ENCODE data around the gene HAAO.

Gene HAAO

GRCh38 chr2:42767080-42767898 lies 25.1 kb downstream of the HAAO start:
- DNase-seq = peak; percentile 47

DNA sequence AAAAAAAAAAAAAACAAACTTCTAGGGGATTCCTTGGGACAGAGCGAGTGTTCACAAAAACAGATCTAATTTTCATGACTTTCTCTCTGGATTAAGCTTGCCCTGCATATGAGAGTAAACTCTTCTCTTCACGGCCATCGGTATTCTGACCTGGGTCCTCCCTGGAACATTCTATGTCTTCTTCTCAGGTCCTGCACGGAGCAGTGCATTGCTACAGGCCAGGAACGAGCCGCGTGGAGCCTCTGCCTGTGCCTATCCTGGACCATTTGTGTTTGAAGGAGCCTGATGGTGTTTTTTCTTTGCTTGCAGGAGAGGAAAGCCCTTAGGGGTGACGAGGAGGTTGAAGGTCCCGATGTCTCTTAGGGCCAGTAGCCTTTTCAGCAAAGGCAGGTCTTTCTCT lies 26.7 kb downstream of the HAAO start:
- no peak for DNase-seq

DNA sequence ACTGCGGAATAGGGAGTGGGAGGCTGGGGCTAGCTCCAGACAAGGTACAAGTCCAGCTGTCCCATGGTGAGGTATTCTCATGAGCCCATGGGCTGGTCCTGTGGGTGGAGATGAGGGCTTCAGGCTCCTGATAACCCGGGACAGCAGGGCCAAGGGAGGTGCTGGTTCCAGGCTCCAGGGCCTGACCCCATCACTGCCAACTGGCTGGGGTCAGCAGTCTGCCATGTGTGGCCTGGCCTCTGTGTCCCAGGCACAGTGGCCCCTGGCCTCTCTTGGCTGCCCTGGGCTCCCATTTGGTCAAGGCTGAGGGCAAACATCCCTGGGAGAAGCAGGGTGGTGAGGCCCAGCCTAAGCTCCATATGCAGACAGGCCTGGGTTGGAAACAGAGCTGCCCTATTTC lies 27.5 kb downstream of the HAAO start:
- no peak for DNase-seq

DNA sequence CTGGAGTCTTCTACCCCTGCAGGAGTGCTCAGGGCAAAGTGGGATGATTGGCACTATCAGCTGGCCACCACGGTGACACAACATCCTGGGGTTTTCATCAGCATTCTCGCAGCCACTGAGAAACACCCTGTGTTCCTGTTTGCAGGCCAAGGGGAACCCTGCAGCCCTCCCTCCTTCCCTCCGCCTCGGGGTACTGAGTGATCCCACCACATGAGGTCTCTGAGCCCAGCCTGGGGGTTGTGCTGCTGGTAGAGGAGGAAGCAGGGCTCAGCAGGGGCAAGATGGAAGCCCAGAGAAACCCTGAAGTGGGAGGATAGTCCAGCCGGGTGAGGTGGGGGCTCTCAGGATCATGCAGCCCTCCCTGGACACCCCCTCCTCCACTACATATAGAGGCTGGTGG lies 28.3 kb downstream of the HAAO start, which contains the start of gene OXER1:
TSS of gene OXER1 (minus strand) at position 40 of the 400 bp plus-strand sequence. CDS start 73 bp downstream, outside the sequence.
- DNase-seq = peak; percentile 43

- DNase-seq = no peak
Measured at GRCh38 chr2:42762823-42763804, 29.3 kb downstream of the HAAO start.

DNA sequence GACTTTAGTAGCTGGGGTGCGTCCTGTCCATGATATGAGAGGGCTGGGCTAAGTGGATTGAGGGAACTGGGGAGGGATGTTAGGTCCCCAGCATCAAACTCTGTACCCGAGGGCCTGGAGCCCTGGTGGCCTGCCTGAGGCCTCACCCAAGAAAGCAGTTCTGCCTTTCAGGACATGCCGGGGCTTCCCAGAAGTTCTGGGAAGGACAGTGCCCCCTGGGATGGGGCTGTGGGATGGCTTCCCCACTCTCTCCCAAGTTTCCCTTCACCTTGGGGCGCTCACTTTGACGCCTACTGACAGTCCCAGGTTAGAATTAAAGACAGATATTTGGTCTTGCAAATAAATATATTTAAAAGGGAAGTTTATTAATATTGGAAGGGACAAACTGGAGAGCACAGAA lies 30.2 kb downstream of the HAAO start:
- no peak for DNase-seq

- no peak for DNase-seq
Measured at GRCh38 chr2:42761554-42761953, 30.8 kb downstream of the HAAO start.

DNA sequence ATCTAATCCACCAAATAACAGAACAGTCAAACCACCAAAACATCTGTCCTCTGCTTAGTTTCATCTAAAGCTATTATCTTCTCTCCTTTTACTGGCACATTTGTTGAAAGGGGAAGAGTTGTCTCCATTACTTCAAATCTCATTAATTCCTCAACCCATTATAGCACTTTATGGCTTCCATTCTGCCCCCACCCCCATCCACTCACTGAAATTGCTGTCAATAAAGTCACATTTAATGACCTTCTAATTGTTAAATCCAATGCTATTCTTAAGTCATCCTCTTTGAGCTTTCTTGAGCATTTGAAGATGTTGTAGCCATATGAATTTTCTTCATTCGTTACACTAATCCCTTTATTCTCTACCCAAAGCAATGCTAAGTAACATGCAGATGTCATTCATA lies 33.6 kb downstream of the HAAO start:
- DNase-seq = no peak

GRCh38 chr2:42757981-42758740 lies 34.2 kb downstream of the HAAO start:
- DNase-seq = no peak

GRCh38 chr2:42756966-42757513 lies 35.3 kb downstream of the HAAO start:
- DNase-seq = peak; percentile 63

GRCh38 chr2:42756150-42756775 lies 36.1 kb downstream of the HAAO start:
- peak; percentile 48 for DNase-seq

DNA sequence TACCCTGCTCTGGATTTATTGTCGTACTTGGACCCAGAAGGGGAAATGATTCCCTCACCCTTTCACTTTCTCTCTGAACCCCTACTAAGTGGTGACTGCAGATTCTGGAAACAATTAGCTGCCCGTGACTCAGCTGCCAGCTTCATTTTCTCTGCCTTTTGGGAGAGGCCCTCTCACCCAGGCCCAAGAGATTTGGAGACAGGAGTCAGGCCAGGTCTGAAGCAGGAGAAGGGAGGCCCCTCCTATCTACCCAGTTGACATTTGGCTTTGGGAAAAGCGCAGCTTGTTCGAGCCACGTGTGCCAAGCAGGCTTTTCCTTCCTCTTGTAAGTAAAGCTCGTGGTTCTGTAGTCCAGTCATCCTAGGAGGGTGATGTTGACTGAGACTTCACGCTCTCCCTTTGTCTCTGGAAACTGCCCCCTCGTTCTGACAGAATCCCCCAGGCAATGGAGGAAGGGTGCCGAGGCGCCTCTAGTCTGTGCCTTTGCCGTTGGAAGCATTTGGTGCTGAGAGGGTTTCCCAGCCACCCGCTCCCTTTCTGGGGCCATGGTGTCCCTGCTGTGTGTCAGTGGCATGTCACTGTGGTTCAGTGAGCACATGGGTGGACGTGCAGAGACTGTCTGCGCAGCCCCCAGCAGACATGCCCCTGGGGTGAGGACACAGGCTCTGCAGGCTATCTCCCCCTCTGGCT lies 37.0 kb downstream of the HAAO start:
- peak; percentile 53 for DNase-seq

- DNase-seq = peak; percentile 48
Measured at GRCh38 chr2:42754776-42755140, 37.6 kb downstream of the HAAO start.

- DNase-seq = peak; percentile 55
Measured at GRCh38 chr2:42754021-42754775, 38.2 kb downstream of the HAAO start.

DNA sequence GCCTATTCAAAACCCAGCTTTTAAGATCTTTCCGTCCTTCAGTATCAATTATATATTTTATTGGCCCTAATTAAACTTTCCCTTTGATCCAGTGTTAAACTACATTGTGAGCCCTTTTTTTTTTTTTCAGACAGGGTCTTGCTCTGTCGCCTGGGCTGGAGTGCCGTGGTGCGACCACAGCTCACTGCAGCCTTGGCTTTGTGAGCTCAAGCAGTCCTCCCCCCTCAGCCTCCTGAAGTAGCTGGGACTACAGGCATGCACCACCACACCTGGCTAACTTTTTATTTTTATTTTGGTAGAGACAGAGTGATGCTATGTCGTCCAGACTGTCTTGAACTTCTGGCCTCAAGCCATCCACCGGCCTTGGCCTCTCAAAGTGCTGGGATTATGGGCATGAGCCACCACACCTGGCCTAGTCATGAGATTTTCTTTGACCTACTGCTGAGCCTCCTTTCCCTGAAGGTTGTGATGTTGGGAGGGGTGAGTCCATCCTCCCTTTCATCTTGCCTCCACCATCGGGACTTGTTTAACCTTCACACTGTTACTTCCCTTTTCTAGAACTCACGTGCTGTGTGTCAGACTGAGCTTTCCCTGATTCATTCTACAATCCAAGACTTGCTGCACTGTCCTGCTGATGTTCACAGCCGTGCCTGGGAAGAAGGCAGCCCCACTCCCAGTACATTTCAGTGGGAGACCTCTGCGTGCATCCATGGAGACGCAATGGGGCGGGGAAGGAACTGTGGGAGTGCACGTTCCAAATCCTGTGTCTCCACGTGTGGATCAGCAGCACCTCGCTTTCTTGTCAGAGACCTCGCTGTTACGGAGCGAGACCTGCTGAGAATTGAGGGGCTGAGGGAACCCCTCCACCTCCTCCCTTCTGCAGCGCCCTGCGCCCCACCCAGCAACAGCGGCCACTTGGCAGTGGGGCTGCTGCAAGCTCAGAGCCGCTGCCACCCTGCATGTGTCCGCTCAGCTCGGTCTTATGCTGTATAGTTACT lies 39.3 kb downstream of the HAAO start:
- peak; percentile 48 for DNase-seq

- no peak for DNase-seq
Measured at GRCh38 chr2:42752314-42752713, 40.1 kb downstream of the HAAO start.

- no peak for DNase-seq
Measured at GRCh38 chr2:42748840-42749239, 43.5 kb downstream of the HAAO start.

- DNase-seq = no peak
Measured at GRCh38 chr2:42747422-42747821, 45.0 kb downstream of the HAAO start.

- DNase-seq = no peak
Measured at GRCh38 chr2:42744545-42745082, 47.8 kb downstream of the HAAO start.
